ENCODE measurements around the gene FAM83C. TPM values are rescaled to one million over a fixed set of nuclear protein-coding genes. Genes with fewer than 3 reads are reported as not detected.

FAM83C gene
- total and polyA plus RNA-seq, 10 of the 15 experiments (the other 5 are each of a cell fraction or from before 2014, with no cell fraction given): not detected

DNA sequence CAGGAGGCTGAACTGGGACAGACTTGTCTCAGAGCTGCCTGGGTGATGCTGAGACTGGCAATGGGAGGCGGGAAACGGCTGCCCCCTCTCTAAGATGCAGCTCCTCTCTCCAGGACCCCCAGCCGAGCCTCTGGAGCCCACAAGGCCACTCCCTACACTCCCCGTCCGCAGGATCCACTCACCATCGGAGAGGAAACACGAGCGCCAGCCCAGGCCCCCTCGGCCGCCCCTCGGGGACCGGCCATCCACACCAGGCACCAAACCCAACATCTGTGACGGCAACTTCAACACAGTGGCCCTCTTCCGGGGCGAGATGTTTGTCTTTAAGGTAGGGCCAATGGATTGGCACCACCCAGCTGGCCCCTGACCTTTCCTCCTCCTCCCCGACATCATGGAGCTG is 25.1 kb downstream of the FAM83C start:
- DNase-seq (ENCODE audit: low read depth, low spot score): no peak
- WGBS (ENCODE audit: insufficient coverage, insufficient replicate concordance, low lambda C conversion rate, missing lambda C conversion rate): 92% methylated on average over 16 of the region's 16 CpGs
- ChIA-PET POLR2A (no interaction called here), RAD21 (ENCODE audit: unreplicated experiment) (no interaction called here), SMC1A (ENCODE audit: uncharacterized antibody, unreplicated experiment) (interaction anchor here (0.8 kb wide), 1 partner anchor 431 kb away, joined by 3 read pairs; no protein-coding TSS in a partner anchor), CTCF (interaction anchor here (9.6 kb wide), 1 partner anchor 122 kb away, joined by 98 read pairs; the partner anchor contains the start of gene EDEM2)
- no peak for FAIRE-seq
- no peaks in the 10 kb centered on the region for H3K9me3 ChIP-seq (replicated peaks; ENCODE audit: control insufficient read depth, insufficient read depth, low read length)
- H3K4me1 ChIP-seq (ENCODE audit: control insufficient read depth, insufficient read depth, low read length): no peaks in the 10 kb centered on the region
- H3K4me3 ChIP-seq: no peak overlapping the region
- H3K27ac ChIP-seq (ENCODE audit: control insufficient read depth, insufficient read depth): no peak overlapping the region
- TF ChIP-seq NFYA (IDR thresholded peaks at IDR 0.05; ENCODE audit: borderline replicate concordance, low read depth, low read length): no peak
- TF ChIP-seq KLF5 (IDR thresholded peaks at IDR 0.05; ENCODE audit: partially characterized antibody): no peak
- no peak for TF ChIP-seq USF2 (IDR thresholded peaks at IDR 0.05; ENCODE audit: borderline replicate concordance, low read depth, low read length)
- no peak for TF ChIP-seq ZNF24 (IDR thresholded peaks at IDR 0.05)
- no peak for TF ChIP-seq HDGF (IDR thresholded peaks at IDR 0.05)
- TF ChIP-seq POLR2AphosphoS5 (IDR thresholded peaks at IDR 0.05; ENCODE audit: low read length): no peak
- no peak for TF ChIP-seq SREBF2 (IDR thresholded peaks at IDR 0.05; ENCODE audit: low read length)
- TF ChIP-seq MYB (IDR thresholded peaks at IDR 0.05; ENCODE audit: borderline replicate concordance, low read depth, low read length): no peak
- no peak for TF ChIP-seq CREM (IDR thresholded peaks at IDR 0.05; ENCODE audit: low read depth)
- TF ChIP-seq, protein P1, sequence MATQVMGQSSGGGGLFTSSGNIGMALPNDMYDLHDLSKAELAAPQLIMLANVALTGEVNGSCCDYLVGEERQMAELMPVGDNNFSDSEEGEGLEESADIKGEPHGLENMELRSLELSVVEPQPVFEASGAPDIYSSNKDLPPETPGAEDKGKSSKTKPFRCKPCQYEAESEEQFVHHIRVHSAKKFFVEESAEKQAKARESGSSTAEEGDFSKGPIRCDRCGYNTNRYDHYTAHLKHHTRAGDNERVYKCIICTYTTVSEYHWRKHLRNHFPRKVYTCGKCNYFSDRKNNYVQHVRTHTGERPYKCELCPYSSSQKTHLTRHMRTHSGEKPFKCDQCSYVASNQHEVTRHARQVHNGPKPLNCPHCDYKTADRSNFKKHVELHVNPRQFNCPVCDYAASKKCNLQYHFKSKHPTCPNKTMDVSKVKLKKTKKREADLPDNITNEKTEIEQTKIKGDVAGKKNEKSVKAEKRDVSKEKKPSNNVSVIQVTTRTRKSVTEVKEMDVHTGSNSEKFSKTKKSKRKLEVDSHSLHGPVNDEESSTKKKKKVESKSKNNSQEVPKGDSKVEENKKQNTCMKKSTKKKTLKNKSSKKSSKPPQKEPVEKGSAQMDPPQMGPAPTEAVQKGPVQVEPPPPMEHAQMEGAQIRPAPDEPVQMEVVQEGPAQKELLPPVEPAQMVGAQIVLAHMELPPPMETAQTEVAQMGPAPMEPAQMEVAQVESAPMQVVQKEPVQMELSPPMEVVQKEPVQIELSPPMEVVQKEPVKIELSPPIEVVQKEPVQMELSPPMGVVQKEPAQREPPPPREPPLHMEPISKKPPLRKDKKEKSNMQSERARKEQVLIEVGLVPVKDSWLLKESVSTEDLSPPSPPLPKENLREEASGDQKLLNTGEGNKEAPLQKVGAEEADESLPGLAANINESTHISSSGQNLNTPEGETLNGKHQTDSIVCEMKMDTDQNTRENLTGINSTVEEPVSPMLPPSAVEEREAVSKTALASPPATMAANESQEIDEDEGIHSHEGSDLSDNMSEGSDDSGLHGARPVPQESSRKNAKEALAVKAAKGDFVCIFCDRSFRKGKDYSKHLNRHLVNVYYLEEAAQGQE (IDR thresholded peaks at IDR 0.05; ENCODE audit: low read depth, low read length): no peak
- TF ChIP-seq, protein P2, sequence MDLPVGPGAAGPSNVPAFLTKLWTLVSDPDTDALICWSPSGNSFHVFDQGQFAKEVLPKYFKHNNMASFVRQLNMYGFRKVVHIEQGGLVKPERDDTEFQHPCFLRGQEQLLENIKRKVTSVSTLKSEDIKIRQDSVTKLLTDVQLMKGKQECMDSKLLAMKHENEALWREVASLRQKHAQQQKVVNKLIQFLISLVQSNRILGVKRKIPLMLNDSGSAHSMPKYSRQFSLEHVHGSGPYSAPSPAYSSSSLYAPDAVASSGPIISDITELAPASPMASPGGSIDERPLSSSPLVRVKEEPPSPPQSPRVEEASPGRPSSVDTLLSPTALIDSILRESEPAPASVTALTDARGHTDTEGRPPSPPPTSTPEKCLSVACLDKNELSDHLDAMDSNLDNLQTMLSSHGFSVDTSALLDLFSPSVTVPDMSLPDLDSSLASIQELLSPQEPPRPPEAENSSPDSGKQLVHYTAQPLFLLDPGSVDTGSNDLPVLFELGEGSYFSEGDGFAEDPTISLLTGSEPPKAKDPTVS (IDR thresholded peaks at IDR 0.05; ENCODE audit: low read depth, low read length): no peak
- TF ChIP-seq PAX8 (IDR thresholded peaks at IDR 0.05): no peak
- TF ChIP-seq BCL11A (IDR thresholded peaks at IDR 0.05; ENCODE audit: low read depth, low read length): no peak
- TF ChIP-seq, protein P3, sequence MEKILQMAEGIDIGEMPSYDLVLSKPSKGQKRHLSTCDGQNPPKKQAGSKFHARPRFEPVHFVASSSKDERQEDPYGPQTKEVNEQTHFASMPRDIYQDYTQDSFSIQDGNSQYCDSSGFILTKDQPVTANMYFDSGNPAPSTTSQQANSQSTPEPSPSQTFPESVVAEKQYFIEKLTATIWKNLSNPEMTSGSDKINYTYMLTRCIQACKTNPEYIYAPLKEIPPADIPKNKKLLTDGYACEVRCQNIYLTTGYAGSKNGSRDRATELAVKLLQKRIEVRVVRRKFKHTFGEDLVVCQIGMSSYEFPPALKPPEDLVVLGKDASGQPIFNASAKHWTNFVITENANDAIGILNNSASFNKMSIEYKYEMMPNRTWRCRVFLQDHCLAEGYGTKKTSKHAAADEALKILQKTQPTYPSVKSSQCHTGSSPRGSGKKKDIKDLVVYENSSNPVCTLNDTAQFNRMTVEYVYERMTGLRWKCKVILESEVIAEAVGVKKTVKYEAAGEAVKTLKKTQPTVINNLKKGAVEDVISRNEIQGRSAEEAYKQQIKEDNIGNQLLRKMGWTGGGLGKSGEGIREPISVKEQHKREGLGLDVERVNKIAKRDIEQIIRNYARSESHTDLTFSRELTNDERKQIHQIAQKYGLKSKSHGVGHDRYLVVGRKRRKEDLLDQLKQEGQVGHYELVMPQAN (conservative IDR thresholded peaks at IDR 0.05): no peak
- no peaks in the 10 kb centered on the region for H3K27me3 ChIP-seq (replicated peaks in 1 of 2; ENCODE audit: control insufficient read depth in 2 of 2, insufficient read depth in 2 of 2, low read length in 1 of 2)
- no peak overlapping the region for H2AFZ ChIP-seq (ENCODE audit: control insufficient read depth, low read depth, low read length)
- no TSS peak for BruUV-seq (replicated peaks)
- ATAC-seq: no peak
- H3K36me3 ChIP-seq (ENCODE audit: control insufficient read depth in 2 of 2, insufficient read depth in 2 of 2, low read length in 1 of 2): no peaks in the 10 kb centered on the region
- H3K79me2 ChIP-seq (ENCODE audit: control insufficient read depth, insufficient read depth, low read length): no peaks in the 10 kb centered on the region
- in situ Hi-C loops (cut with MboI): loop anchor here (5.0 to 25.0 kb wide), 2 partner anchors 120 to 430 kb away; partner anchors contain the start of genes EDEM2 and NCOA6
- no peak overlapping the region for H3K9ac ChIP-seq (ENCODE audit: control insufficient read depth, insufficient read depth, low read length)
- H3K4me2 ChIP-seq (ENCODE audit: control insufficient read depth, insufficient read depth): no peak overlapping the region
- H4K20me1 ChIP-seq (ENCODE audit: control insufficient read depth, insufficient read depth): no peaks in the 10 kb centered on the region
- intact Hi-C loops (cut with micrococcal nuclease; ENCODE audit: unreplicated experiment): loop anchor here (5.0 kb wide), 1 partner anchor 170 kb away; no protein-coding TSS in a partner anchor
